C4-2B (cell line): ENCODE measurements around the gene B3GNT5.

Source experiments
- CTCF ChIP-seq: fragments of 450-650 bp; conservative IDR thresholded peaks from 2 replicates; pipeline ENCODE4 v1.5.1; 2017; ENCODE audit warnings: mild to moderate bottlenecking
- ZFX ChIP-seq: fragments of 450-650 bp; IDR thresholded peaks from 2 replicates; pipeline ENCODE4 v1.6.1; 2017

GRCh38 chr3:183295211-183295610 lies 42.2 kb downstream of the B3GNT5 start:
- TF ChIP-seq CTCF (no peak), ZFX (no peak)
